CD8-positive, alpha-beta memory T cell (primary cell): ENCODE results near the gene ZBTB7B. TPM values are rescaled to one million over a fixed set of nuclear protein-coding genes. Genes with fewer than 3 reads are reported as not detected.

Source experiments
- CTCF ChIA-PET: fragments of 350-600 bp; sonication (Branson Sonifier 250); formaldehyde crosslinking; loops from one replicate; lab custom pipeline; 2021; ENCODE audit warnings: antibody characterized with exemption; lab: Charles Lee
- POLR2A ChIA-PET: fragments of 350-600 bp; sonication (Branson Sonifier 250); formaldehyde crosslinking; loops from one replicate; lab custom pipeline; 2021; ENCODE audit warnings: antibody characterized with exemption; lab: Charles Lee
- DNase-seq, 5 donors: peaks; one replicate each; pipeline versions ENCODE4 v3.0.0 to v3.0.0-alpha.2; 2020 to 2022; ENCODE audit warnings: mixed read lengths in 1 of 5
- H3K27ac ChIP-seq: one replicate; pipeline ENCODE4 v1.7.0; 2013; ENCODE audit warnings: low read depth, mild to moderate bottlenecking, low read length, moderate library complexity
- H3K27me3 ChIP-seq: 2 replicates; pipeline ENCODE4 v1.7.0; 2013; ENCODE audit warnings: low read length, mild to moderate bottlenecking; ENCODE audit not compliant: insufficient read depth, poor library complexity, severe bottlenecking
- H3K36me3 ChIP-seq: 2 replicates; pipeline ENCODE4 v1.7.0; 2013; ENCODE audit warnings: mild to moderate bottlenecking, low read length, moderate library complexity; ENCODE audit not compliant: insufficient read depth
- H3K4me1 ChIP-seq: 2 replicates; pipeline ENCODE4 v1.7.0; 2013; ENCODE audit warnings: mild to moderate bottlenecking, low read length, moderate library complexity; ENCODE audit not compliant: insufficient read depth
- H3K4me3 ChIP-seq: 2 replicates; pipeline ENCODE4 v1.7.0; 2013; ENCODE audit warnings: mild to moderate bottlenecking, low read length
- H3K9me3 ChIP-seq: 2 replicates; pipeline ENCODE4 v1.7.0; 2013; ENCODE audit warnings: mild to moderate bottlenecking, low read length
- H3K27ac Mint-ChIP-seq, 8 donors: one replicate each; pipeline ENCODE4 v1.8.0; 2020 to 2021; ENCODE audit warnings: mixed read lengths in 8 of 8, mild to moderate bottlenecking in 6 of 8, inconsistent platforms in 3 of 8, moderate library complexity in 3 of 8
- H3K27me3 Mint-ChIP-seq, 2 donors: one replicate each; pipeline ENCODE4 v1.8.0; 2020 to 2021; ENCODE audit warnings: mixed read lengths in 2 of 2, mild to moderate bottlenecking in 1 of 2, moderate library complexity in 1 of 2
- H3K36me3 Mint-ChIP-seq, 3 donors: one replicate each; pipeline ENCODE4 v1.8.0; 2020 to 2021; ENCODE audit warnings: mixed read lengths in 3 of 3, inconsistent platforms in 1 of 3, mild to moderate bottlenecking in 1 of 3
- H3K4me1 Mint-ChIP-seq, 3 donors: one replicate each; pipeline ENCODE4 v1.8.0; 2020 to 2021; ENCODE audit warnings: mixed read lengths in 3 of 3, inconsistent platforms in 1 of 3, mild to moderate bottlenecking in 1 of 3
- H3K4me3 Mint-ChIP-seq, 7 donors: one replicate each; pipeline ENCODE4 v1.8.0; 2020 to 2021; ENCODE audit warnings: mixed read lengths in 7 of 7, mild to moderate bottlenecking in 6 of 7, moderate library complexity in 4 of 7, inconsistent platforms in 2 of 7
- H3K9me3 Mint-ChIP-seq, 5 donors: one replicate each; pipeline ENCODE4 v1.8.0; 2020 to 2022; ENCODE audit warnings: mixed read lengths in 5 of 5, mild to moderate bottlenecking in 3 of 5, moderate library complexity in 2 of 5, inconsistent platforms in 1 of 5
- polyA plus RNA-seq: library from polyadenylated mRNA; unstranded; fragments of 300-500 nt; fragmentation: Illumina TruSeq; gene quantifications from one replicate; pipeline ENCODE4 v1.2.3, GENCODE V29; 2021
- total RNA-seq, 2 experiments: library from RNA; stranded (reverse); gene quantifications; one replicate each; pipeline ENCODE4 v1.2.3, GENCODE V29; 2021

Gene ZBTB7B
- total and polyA plus RNA-seq, 3 experiments from 2014 or later, result 3.3 to 34.7 (median 33.2) TPM

DNA sequence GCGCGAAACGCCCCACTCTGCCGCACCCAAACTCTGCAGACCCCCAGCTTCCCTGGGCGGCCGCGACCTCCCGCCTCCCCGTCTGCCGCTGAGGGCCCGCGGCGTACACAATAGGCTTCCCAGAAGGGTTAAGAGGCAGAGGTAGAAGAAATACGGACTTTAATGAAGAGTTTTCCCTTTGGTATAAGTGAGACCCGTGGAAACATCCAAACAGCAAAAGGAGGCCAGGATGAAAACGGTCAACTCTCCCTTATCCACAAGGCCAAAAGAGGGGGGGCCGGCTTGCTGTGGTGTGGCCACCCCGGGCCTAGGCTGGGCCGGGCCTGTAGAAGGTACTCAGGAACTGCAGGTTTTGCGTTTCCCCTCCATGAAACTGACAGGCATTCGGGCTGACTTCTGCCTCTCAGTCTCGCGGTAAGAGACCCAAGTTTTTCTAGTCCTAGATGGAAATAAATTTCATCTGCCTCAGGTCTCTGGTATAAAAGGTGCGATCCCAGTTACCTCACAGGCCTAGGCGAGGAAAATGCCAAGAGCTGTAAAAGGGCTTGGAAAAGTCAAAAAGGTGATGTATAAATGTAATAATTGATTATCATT is 40.3 kb upstream of the ZBTB7B start:
- H3K4me1 ChIP-seq, result peaks cover 24% of the 10 kb centered on the region
- H3K36me3 ChIP-seq, result peaks cover 27% of the 10 kb centered on the region
- Mint-ChIP-seq H3K4me1 (peaks cover 26 to 52% (median 43%) of the 10 kb centered on the region in 3 donors), H3K4me3 (peak overlapping the region; percentile 82 to 92 (median 87)), H3K27me3 (no peaks in the 10 kb centered on the region), H3K9me3 (no peaks in the 10 kb centered on the region), H3K27ac (peak overlapping the region; percentile 90 to 99 (median 96)), H3K36me3 (peaks cover 0 to 76% (median 7%) of the 10 kb centered on the region in 3 donors)
- ChIA-PET CTCF (interaction anchor here (0.7 to 3.7 kb wide), 10 partner anchors 8 to 82 kb away, joined by 3 to 42 read pairs (median 4); partner anchors contain the start of genes CKS1B and SHC1), POLR2A (interaction anchor here (1.1 to 1.7 kb wide), 3 partner anchors 12 to 23 kb away, joined by 9 to 11 read pairs (median 10); partner anchors contain the start of genes CKS1B and FLAD1)
- H3K4me3 ChIP-seq, result peak overlapping the region; percentile 64
- peak overlapping the region; percentile 92 for H3K27ac ChIP-seq
- no peaks in the 10 kb centered on the region for H3K27me3 ChIP-seq
- peak in 1 of 5 donors; percentile 48 for DNase-seq
- H3K9me3 ChIP-seq, result no peaks in the 10 kb centered on the region

DNA sequence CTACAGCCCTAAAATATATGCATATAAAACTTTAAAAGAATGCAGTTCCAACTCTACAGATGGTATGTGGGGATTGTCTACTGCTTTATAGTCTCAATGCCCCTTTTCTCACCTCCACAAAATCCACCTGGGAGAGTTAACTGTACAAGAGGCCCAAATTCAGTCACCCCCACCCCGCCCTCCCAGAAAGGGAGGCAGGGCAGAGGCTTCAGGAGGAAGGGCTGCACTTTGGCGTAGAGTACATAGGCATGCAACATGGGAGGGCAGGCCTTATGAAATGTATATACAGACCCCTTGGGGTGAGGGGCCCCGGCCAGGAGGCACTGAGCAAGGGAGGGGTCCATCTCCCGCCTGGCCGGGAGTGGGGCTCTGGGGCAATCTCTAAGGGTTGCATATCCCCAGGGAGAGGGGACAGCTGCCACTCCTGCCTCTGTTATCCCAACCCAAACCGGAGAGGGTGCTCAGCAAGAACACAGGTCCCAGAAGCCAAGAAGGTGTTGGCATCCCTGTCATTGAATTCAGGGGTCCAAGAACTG is 39.7 kb upstream of the ZBTB7B start:
- H3K4me3 Mint-ChIP-seq, result peak overlapping the region; percentile 82 to 92 (median 87)
- peak in 1 of 5 donors; percentile 19 for DNase-seq
- CTCF ChIA-PET, result interaction anchor here (0.7 to 3.7 kb wide), 3 partner anchors 34 to 54 kb away, joined by 3 to 42 read pairs (median 22); no protein-coding TSS in a partner anchor
- POLR2A ChIA-PET, result no interaction called here
- H3K36me3 Mint-ChIP-seq, result peaks cover 0 to 77% (median 7%) of the 10 kb centered on the region in 3 donors
- Histone ChIP-seq H3K4me3 (peak overlapping the region; percentile 64), H3K27me3 (no peaks in the 10 kb centered on the region), H3K4me1 (peaks cover 19% of the 10 kb centered on the region), H3K27ac (peak overlapping the region; percentile 92), H3K36me3 (peaks cover 33% of the 10 kb centered on the region), H3K9me3 (no peaks in the 10 kb centered on the region)
- no peaks in the 10 kb centered on the region for H3K27me3 Mint-ChIP-seq
- peaks cover 26 to 46% (median 37%) of the 10 kb centered on the region in 3 donors for H3K4me1 Mint-ChIP-seq
- H3K9me3 Mint-ChIP-seq, result no peaks in the 10 kb centered on the region
- peak overlapping the region; percentile 90 to 99 (median 96) for H3K27ac Mint-ChIP-seq

DNA sequence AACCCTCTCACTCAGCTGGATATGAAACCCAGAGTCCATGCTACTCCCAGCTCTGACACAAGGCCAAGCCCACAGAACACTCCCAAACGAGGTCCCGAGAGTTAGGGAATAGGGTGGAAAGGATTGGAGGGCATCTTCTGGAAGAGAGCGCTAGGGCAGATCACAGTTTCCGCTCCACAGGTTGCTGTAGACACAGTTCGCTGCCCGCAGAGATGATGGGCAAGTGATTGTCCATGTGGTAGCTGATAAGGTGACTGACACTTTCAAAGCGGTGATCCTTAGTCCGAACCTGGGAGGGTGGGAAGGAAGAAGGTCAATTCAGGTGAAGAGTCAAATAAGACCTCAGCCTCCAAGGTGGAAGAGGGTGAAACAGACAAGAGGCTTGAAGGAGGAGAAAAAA is 39.0 kb upstream of the ZBTB7B start:
- peaks cover 40% of the 10 kb centered on the region for H3K36me3 ChIP-seq
- H3K27me3 ChIP-seq, result no peaks in the 10 kb centered on the region
- peaks cover 0 to 79% (median 8%) of the 10 kb centered on the region in 3 donors for H3K36me3 Mint-ChIP-seq

DNA sequence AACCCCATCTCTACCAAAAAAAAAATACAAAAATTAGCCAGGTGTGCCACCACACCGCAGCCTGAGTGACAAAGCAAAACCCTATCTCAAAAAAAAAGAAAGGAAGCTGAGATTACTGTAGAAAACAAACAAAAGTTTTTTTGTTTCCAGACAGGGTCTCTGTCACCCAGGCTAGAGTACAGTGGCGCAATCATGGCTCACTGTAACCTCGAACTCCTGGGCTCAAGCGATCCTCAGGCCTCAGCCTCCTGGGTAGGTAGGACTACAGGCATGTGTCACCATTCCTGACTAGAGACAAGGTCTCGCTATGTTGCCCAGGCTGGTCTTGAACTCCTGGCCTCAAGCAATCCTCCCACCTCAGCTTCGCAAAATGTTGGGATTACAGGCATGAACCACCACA is 38.2 kb upstream of the ZBTB7B start:
- Histone ChIP-seq H3K4me1 (peaks cover 19% of the 10 kb centered on the region), H3K36me3 (peaks cover 40% of the 10 kb centered on the region), H3K9me3 (no peaks in the 10 kb centered on the region), H3K27ac (no peak overlapping the region), H3K4me3 (no peak overlapping the region), H3K27me3 (no peaks in the 10 kb centered on the region)
- DNase-seq, result peak in 1 of 5 donors; percentile 9
- Mint-ChIP-seq H3K36me3 (peaks cover 0 to 80% (median 8%) of the 10 kb centered on the region in 3 donors), H3K27ac (peak overlapping the region in 3 of 8 donors; percentile 21 to 99 (median 60)), H3K4me1 (peaks cover 27 to 46% (median 32%) of the 10 kb centered on the region in 3 donors), H3K4me3 (peak overlapping the region in 1 of 7 donors; percentile 68), H3K27me3 (no peaks in the 10 kb centered on the region), H3K9me3 (no peaks in the 10 kb centered on the region)
- ChIA-PET POLR2A (no interaction called here), CTCF (interaction anchor here (1.0 to 1.4 kb wide), 3 partner anchors 10 to 121 kb away, joined by 3 to 5 read pairs (median 3); partner anchors contain the start of gene CKS1B)

More for the DNA sequence above, 39.0 kb upstream of the ZBTB7B start:
- ChIA-PET POLR2A (no interaction called here), CTCF (interaction anchor here (1.4 kb wide), 1 partner anchor 11 kb away, joined by 3 read pairs; the partner anchor contains the start of gene CKS1B)
- peak in 1 of 5 donors; percentile 22 for DNase-seq
- peak overlapping the region in 3 of 8 donors; percentile 65 to 99 (median 79) for H3K27ac Mint-ChIP-seq
- H3K4me3 Mint-ChIP-seq, result peak overlapping the region in 3 of 7 donors; percentile 3 to 68 (median 41)
- Histone ChIP-seq H3K4me1 (peaks cover 19% of the 10 kb centered on the region), H3K9me3 (no peaks in the 10 kb centered on the region), H3K27ac (no peak overlapping the region), H3K4me3 (no peak overlapping the region)
- no peaks in the 10 kb centered on the region for H3K27me3 Mint-ChIP-seq
- peaks cover 26 to 44% (median 31%) of the 10 kb centered on the region in 3 donors for H3K4me1 Mint-ChIP-seq
- no peaks in the 10 kb centered on the region for H3K9me3 Mint-ChIP-seq

DNA sequence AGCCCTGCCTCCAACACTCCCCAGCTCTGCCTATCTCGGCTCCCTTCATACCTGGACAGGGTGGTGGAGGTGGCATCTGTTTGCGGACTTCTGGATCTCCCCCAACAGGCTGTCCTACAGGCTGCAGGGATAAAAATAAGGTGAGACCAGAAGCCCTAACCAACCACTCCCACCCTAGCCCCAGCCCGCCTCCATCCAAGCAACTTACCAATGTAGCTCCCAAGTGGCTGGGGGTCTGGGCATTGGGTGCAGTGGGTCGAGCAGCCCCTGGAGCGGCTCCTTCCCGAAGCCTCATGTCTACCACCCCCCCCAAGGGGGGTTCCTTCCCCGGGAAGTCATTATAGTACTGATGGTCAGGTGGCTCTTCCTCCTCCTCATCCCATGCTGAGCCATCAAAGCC is 36.5 kb upstream of the ZBTB7B start:
- POLR2A ChIA-PET, result no interaction called here
- Histone ChIP-seq H3K36me3 (peaks cover 40% of the 10 kb centered on the region), H3K4me1 (peaks cover 18% of the 10 kb centered on the region), H3K9me3 (no peaks in the 10 kb centered on the region), H3K4me3 (no peak overlapping the region), H3K27ac (no peak overlapping the region), H3K27me3 (no peaks in the 10 kb centered on the region)
- Mint-ChIP-seq H3K4me3 (peak overlapping the region in 1 of 7 donors; percentile 51), H3K36me3 (peaks cover 0 to 72% (median 8%) of the 10 kb centered on the region in 3 donors), H3K27ac (no peak overlapping the region), H3K27me3 (no peaks in the 10 kb centered on the region), H3K9me3 (no peaks in the 10 kb centered on the region), H3K4me1 (peaks cover 21 to 40% (median 30%) of the 10 kb centered on the region in 3 donors)
- CTCF ChIA-PET, result interaction anchor here (1.5 to 1.9 kb wide), 4 partner anchors 11 to 92 kb away, joined by 3 to 7 read pairs (median 4); partner anchors contain the start of genes FLAD1 and PBXIP1
- peak in 1 of 5 donors; percentile 14 for DNase-seq

DNA sequence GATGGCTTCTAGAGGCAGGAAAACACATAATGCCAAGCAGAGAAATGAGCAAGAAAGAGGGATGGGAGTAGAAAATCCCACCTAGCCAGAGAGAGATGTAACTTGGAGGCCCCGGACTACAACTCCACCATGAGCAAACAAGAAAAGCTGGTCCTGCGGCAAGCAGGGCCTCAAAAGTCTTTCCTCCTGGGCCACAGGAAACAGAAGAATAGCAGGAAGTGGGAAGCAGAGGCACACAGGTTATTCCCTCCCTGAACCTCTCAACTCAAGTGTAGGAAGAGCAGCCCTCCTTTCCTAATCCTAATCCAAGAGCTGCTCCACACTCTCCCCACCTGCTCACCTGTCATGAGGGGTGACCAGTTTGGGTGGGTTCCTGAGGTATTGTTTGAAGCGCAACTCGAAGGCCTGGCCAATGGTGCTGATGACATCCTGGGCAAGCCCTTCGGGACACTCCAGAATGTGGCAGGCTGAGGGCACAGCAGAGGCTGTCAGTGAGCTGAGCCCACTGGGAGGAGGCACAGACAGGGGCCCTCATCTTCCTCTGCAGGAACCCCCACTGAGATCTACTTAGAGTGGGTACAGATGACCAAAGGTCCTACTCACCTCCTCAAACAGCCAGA is 35.2 kb upstream of the ZBTB7B start:
- peaks cover 40% of the 10 kb centered on the region for H3K36me3 ChIP-seq
- DNase-seq, result peak in 1 of 5 donors; percentile 5
- peaks cover 25% of the 10 kb centered on the region for H3K4me1 ChIP-seq
- peaks cover 28 to 46% (median 36%) of the 10 kb centered on the region in 3 donors for H3K4me1 Mint-ChIP-seq
- CTCF ChIA-PET, result interaction anchor here (1.7 to 1.9 kb wide), 2 partner anchors 12 to 16 kb away, joined by 4 to 7 read pairs; partner anchors contain the start of genes FLAD1 and PBXIP1
- H3K4me3 ChIP-seq, result no peak overlapping the region
- peak overlapping the region in 2 of 8 donors; percentile 50 to 51 for H3K27ac Mint-ChIP-seq
- H3K27me3 ChIP-seq, result no peaks in the 10 kb centered on the region
- H3K27me3 Mint-ChIP-seq, result no peaks in the 10 kb centered on the region
- H3K9me3 Mint-ChIP-seq, result no peaks in the 10 kb centered on the region
- POLR2A ChIA-PET, result no interaction called here
- no peak overlapping the region for H3K4me3 Mint-ChIP-seq
- H3K36me3 Mint-ChIP-seq, result peaks cover 0 to 77% (median 9%) of the 10 kb centered on the region in 3 donors
- H3K9me3 ChIP-seq, result no peaks in the 10 kb centered on the region
- no peak overlapping the region for H3K27ac ChIP-seq

DNA sequence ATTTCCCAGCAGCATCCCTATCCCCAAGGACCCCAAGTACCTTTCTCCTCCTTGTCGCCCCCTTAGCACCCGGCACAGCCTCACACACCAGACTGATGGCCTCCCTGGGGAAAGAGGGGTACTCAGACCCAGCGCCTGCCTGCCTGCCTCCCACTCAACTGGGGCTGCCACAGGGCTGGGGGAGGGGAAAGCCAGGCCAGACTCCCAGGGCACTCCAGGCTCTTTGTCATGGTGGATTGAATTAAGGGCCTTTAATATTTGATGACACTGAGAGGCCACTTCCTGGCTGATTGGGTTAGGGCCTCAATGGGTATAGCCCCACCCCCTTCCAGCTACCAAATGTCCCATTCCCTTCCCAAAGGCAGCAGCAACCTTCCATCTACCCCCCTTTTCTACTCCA is 33.9 kb upstream of the ZBTB7B start:
- peaks cover 27 to 41% (median 30%) of the 10 kb centered on the region in 3 donors for H3K4me1 Mint-ChIP-seq
- H3K27ac Mint-ChIP-seq, result peak overlapping the region in 4 of 8 donors; percentile 19 to 78 (median 42)
- H3K27ac ChIP-seq, result peak overlapping the region; percentile 29
- peak in 1 of 5 donors; percentile 38 for DNase-seq
- H3K9me3 Mint-ChIP-seq, result no peaks in the 10 kb centered on the region
- CTCF ChIA-PET, result interaction anchor here (1.1 to 1.6 kb wide), 2 partner anchors 12 to 25 kb away, joined by 3 read pairs; no protein-coding TSS in a partner anchor
- H3K36me3 Mint-ChIP-seq, result peaks cover 0 to 72% (median 7%) of the 10 kb centered on the region in 3 donors
- POLR2A ChIA-PET, result no interaction called here
- no peaks in the 10 kb centered on the region for H3K27me3 ChIP-seq
- H3K4me3 ChIP-seq, result no peak overlapping the region
- H3K27me3 Mint-ChIP-seq, result no peaks in the 10 kb centered on the region
- peaks cover 37% of the 10 kb centered on the region for H3K36me3 ChIP-seq
- H3K4me1 ChIP-seq, result peaks cover 30% of the 10 kb centered on the region
- H3K4me3 Mint-ChIP-seq, result no peak overlapping the region
- no peaks in the 10 kb centered on the region for H3K9me3 ChIP-seq
